Body of pancreas (tissue), 4 donors: ENCODE data around the gene RMRP. TPM values are rescaled to one million over a fixed set of nuclear protein-coding genes. Genes with fewer than 3 reads are reported as not detected.

Source experiments
- ATAC-seq: fragments of 150-250 bp; one replicate; pipeline ENCODE4 v1.9.1; 2016
- DNase-seq, 4 donors: peaks; one replicate each; pipeline ENCODE4 v3.0.0-alpha.2; 2019
- H3K27ac ChIP-seq, 4 donors: fragments of 200-600 bp; sonication (generic); 1 replicate in 3 of 4; 2 replicates in 1 of 4; pipeline versions ENCODE4 v1.5.1 to v1.6.1; 2016 to 2019; ENCODE audit warnings: mild to moderate bottlenecking in 1 of 4, mixed read lengths in 1 of 4, moderate library complexity in 1 of 4
- H3K27me3 ChIP-seq, 2 donors: fragments of 200-600 bp; sonication (generic); one replicate each; pipeline ENCODE4 v1.6.0; 2016; ENCODE audit warnings: mild to moderate bottlenecking in 1 of 2
- H3K36me3 ChIP-seq, 2 donors: fragments of 200-600 bp; sonication (generic); replicated peaks in 1 of 2; 2 replicates each; pipeline ENCODE4 v1.5.1; 2016; ENCODE audit warnings: low read depth in 2 of 2; ENCODE audit not compliant: insufficient read depth in 1 of 2
- H3K4me1 ChIP-seq: fragments of 200-600 bp; sonication (generic); one replicate; pipeline ENCODE4 v1.6.0; 2016
- H3K4me3 ChIP-seq, 2 donors: fragments of 200-600 bp; sonication (generic); 1 replicate in 1 of 2; 2 replicates in 1 of 2; pipeline ENCODE4 v1.5.1; 2016 to 2019
- H3K9me3 ChIP-seq, 3 donors: fragments of 200-600 bp; sonication (generic); 1 replicate in 2 of 3; 2 replicates in 1 of 3; pipeline ENCODE4 v1.5.1; 2016
- CTCF ChIP-seq, 7 experiments: fragments of 450-650 bp in 4 of 7; fragments of 200-600 bp in 3 of 7; sonication (generic) in 3 of 7; IDR thresholded peaks; one replicate each; pipeline ENCODE4 v1.5.1; 2016 to 2019; ENCODE audit warnings: antibody characterized with exemption in 7 of 7
- POLR2A ChIP-seq, 3 donors: fragments of 450-650 bp; IDR thresholded peaks; one replicate each; pipeline ENCODE4 v1.6.1; 2016; ENCODE audit warnings: antibody characterized with exemption in 3 of 3, mild to moderate bottlenecking in 2 of 3
- WGBS, 2 donors: methylation state at CpG; one replicate each; pipeline ENCODE4 v1.1.5; 2017; 5-methylcytosine and 5-hydroxymethylcytosine counted together
- intact Hi-C: fragments of 100-400 bp; cut with DNase I; formaldehyde crosslinking; loops from one replicate; pipeline ENCODE4 v1.15.1; 2023
- total RNA-seq, 2 donors: library from RNA; depleted of rRNA; stranded (reverse); fragments of >200 nt; gene quantifications; one replicate each; pipeline ENCODE4 v1.1.0, GENCODE V29; 2016

RMRP gene
- total RNA-seq, 2 donors from 2014 or later: 887 to 2,577 TPM

- TF ChIP-seq POLR2A (IDR thresholded peaks at IDR 0.05): no peak
- TF ChIP-seq CTCF (IDR thresholded peaks at IDR 0.05): no peak
- no peaks in the 10 kb centered on the region for H3K27me3 ChIP-seq
- ATAC-seq (no peak), DNase-seq (no peak)
- 83 to 87% methylated on average over 11 to 12 of the region's 12 CpGs for WGBS, 2 donors
- no peaks in the 10 kb centered on the region for H3K36me3 ChIP-seq
- H3K4me3 ChIP-seq: no peak overlapping the region
- H3K27ac ChIP-seq: peak overlapping the region in 2 of 4 donors; percentile 18 to 90
- no peaks in the 10 kb centered on the region for H3K9me3 ChIP-seq
- peaks cover 11% of the 10 kb centered on the region for H3K4me1 ChIP-seq
- intact Hi-C loops: no loop called here
These were observed 31.0 kb upstream of the RMRP start for GRCh38 chr9:35688558-35689541.

GRCh38 chr9:35687972-35688557 is 30.2 kb upstream of the RMRP start:
- ATAC-seq: no peak
- Histone ChIP-seq H3K4me3 (no peak overlapping the region), H3K36me3 (no peaks in the 10 kb centered on the region), H3K9me3 (no peaks in the 10 kb centered on the region), H3K27ac (no peak overlapping the region), H3K4me1 (peaks cover 11% of the 10 kb centered on the region), H3K27me3 (no peaks in the 10 kb centered on the region)
- intact Hi-C loops: no loop called here
- no peak for DNase-seq
- no peak for TF ChIP-seq POLR2A (IDR thresholded peaks at IDR 0.05)
- 87 to 100% methylated on average over 1 to 2 of the region's 2 CpGs for WGBS, 2 donors

GRCh38 chr9:35687306-35687705 is 29.5 kb upstream of the RMRP start:
- no peak for TF ChIP-seq CTCF (IDR thresholded peaks at IDR 0.05)
- TF ChIP-seq POLR2A (IDR thresholded peaks at IDR 0.05): no peak
- intact Hi-C loops: no loop called here
- Histone ChIP-seq H3K27ac (no peak overlapping the region), H3K9me3 (no peaks in the 10 kb centered on the region), H3K36me3 (no peaks in the 10 kb centered on the region), H3K27me3 (no peaks in the 10 kb centered on the region), H3K4me1 (peaks cover 11% of the 10 kb centered on the region), H3K4me3 (no peak overlapping the region)
- DNase-seq (no peak), ATAC-seq (no peak)
- WGBS, 2 donors: 84% methylated on average over 2 of the region's 2 CpGs

GRCh38 chr9:35686222-35687203 is 28.7 kb upstream of the RMRP start:
- TF ChIP-seq POLR2A (IDR thresholded peaks at IDR 0.05) (no peak), CTCF (IDR thresholded peaks at IDR 0.05) (no peak)
- ATAC-seq (no peak), DNase-seq (no peak)
- H3K4me3 ChIP-seq: no peak overlapping the region
- H3K27ac ChIP-seq: no peak overlapping the region
- H3K9me3 ChIP-seq: no peaks in the 10 kb centered on the region
- H3K27me3 ChIP-seq: no peaks in the 10 kb centered on the region
- intact Hi-C loops: no loop called here
- no peaks in the 10 kb centered on the region for H3K36me3 ChIP-seq
- H3K4me1 ChIP-seq: peaks cover 11% of the 10 kb centered on the region
- 80 to 85% methylated on average over 11 of the region's 11 CpGs for WGBS, 2 donors
